ENCODE measurements around the gene C11orf98.

DNA sequence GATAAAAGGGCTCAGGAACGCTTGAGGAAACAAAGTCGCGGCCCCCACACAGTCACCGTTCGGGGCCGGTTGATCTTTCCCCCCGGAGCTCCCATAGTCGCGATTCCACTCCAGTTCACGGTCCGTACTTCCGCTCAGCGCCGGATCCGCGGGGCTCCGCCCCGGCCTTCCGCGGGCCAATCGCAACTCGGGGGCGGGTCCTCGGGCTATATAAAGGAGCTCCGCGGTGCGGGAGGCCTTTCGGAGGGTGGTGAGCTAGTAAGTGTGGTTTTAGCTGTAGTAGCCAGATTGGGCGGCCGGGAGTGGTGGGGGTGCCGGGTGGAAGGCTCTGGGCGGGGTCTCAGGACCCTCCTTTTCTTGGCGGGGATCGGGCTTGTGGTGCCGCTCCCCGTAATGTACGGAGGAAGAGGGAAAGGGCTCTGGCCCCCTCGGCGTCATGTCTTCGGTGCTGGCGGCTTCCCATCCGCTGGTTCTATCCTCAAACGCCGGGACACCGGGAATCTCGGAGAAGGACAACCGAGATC lies at the start of gene C11orf98, which contains the start of gene CSKMT:
- TF ChIP-seq, protein P1, sequence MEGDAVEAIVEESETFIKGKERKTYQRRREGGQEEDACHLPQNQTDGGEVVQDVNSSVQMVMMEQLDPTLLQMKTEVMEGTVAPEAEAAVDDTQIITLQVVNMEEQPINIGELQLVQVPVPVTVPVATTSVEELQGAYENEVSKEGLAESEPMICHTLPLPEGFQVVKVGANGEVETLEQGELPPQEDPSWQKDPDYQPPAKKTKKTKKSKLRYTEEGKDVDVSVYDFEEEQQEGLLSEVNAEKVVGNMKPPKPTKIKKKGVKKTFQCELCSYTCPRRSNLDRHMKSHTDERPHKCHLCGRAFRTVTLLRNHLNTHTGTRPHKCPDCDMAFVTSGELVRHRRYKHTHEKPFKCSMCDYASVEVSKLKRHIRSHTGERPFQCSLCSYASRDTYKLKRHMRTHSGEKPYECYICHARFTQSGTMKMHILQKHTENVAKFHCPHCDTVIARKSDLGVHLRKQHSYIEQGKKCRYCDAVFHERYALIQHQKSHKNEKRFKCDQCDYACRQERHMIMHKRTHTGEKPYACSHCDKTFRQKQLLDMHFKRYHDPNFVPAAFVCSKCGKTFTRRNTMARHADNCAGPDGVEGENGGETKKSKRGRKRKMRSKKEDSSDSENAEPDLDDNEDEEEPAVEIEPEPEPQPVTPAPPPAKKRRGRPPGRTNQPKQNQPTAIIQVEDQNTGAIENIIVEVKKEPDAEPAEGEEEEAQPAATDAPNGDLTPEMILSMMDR (IDR thresholded peaks at IDR 0.05; ENCODE audit: insufficient read depth, low read length, poor library complexity, severe bottlenecking), result no peak
- TF ChIP-seq EZH2phosphoT487 (conservative IDR thresholded peaks at IDR 0.05; ENCODE audit: low read length), result no peak
